ENCODE measurements around the gene TMA7. TPM values are rescaled to one million over a fixed set of nuclear protein-coding genes. Genes with fewer than 3 reads are reported as not detected.

The TMA7 gene
- total and polyA plus RNA-seq, 2 of the 13 experiments (the other 11 are each of a cell fraction or from before 2014, with no cell fraction given): 100 to 486 TPM

DNA sequence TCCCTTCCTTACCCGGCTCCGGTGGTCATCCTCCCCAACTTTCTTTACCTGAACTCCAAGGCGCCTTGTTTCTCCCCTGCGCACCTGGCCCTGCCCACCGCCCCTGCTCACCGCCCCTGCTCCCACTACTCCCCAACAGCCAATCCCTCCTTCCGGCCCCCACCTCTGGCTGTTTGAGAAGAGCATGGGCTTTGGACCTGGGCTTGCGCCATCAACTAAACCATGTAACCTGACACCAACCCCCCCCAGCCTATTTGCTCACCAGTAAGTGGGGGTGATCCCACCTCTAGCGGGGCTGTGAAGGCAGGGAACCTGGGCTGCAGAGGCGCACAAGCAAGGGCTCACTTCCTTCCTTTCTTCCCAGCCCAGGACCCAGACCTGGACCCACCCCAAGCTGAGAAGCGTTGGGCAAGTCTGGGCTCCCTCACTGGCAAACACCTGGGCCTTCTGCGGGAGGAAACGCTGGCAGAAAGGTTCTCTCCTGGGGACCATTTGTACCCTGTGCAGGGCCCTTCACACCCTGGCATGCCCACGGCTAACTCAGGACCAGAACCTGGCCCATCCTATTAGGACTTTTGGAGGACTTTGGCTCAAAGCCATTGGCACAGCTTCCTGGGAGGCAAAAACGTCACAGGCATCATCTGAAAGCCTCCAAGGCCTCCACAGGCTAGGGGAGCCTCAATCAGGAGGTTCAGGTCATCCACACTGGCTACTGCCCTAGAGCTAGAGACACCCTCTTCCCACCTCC lies 9.9 kb upstream of the TMA7 start, which contains the start of gene PLXNB1 (continued):
- TF ChIP-seq, protein P1, sequence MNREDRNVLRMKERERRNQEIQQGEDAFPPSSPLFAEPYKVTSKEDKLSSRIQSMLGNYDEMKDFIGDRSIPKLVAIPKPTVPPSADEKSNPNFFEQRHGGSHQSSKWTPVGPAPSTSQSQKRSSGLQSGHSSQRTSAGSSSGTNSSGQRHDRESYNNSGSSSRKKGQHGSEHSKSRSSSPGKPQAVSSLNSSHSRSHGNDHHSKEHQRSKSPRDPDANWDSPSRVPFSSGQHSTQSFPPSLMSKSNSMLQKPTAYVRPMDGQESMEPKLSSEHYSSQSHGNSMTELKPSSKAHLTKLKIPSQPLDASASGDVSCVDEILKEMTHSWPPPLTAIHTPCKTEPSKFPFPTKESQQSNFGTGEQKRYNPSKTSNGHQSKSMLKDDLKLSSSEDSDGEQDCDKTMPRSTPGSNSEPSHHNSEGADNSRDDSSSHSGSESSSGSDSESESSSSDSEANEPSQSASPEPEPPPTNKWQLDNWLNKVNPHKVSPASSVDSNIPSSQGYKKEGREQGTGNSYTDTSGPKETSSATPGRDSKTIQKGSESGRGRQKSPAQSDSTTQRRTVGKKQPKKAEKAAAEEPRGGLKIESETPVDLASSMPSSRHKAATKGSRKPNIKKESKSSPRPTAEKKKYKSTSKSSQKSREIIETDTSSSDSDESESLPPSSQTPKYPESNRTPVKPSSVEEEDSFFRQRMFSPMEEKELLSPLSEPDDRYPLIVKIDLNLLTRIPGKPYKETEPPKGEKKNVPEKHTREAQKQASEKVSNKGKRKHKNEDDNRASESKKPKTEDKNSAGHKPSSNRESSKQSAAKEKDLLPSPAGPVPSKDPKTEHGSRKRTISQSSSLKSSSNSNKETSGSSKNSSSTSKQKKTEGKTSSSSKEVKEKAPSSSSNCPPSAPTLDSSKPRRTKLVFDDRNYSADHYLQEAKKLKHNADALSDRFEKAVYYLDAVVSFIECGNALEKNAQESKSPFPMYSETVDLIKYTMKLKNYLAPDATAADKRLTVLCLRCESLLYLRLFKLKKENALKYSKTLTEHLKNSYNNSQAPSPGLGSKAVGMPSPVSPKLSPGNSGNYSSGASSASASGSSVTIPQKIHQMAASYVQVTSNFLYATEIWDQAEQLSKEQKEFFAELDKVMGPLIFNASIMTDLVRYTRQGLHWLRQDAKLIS (CRISPR knock-in tag; IDR thresholded peaks at IDR 0.05): no peak
- TF ChIP-seq, protein P2, sequence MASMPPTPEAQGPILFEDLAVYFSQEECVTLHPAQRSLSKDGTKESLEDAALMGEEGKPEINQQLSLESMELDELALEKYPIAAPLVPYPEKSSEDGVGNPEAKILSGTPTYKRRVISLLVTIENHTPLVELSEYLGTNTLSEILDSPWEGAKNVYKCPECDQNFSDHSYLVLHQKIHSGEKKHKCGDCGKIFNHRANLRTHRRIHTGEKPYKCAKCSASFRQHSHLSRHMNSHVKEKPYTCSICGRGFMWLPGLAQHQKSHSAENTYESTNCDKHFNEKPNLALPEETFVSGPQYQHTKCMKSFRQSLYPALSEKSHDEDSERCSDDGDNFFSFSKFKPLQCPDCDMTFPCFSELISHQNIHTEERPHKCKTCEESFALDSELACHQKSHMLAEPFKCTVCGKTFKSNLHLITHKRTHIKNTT (CRISPR knock-in tag; IDR thresholded peaks at IDR 0.05): no peak
- TF ChIP-seq HCFC1 (IDR thresholded peaks at IDR 0.05; ENCODE audit: low read depth, low read length) (no peak; the same call in 1 of the 2 replicates), PCBP2 (optimal IDR thresholded peaks at IDR 0.05; ENCODE audit: low read depth, low read length, poor library complexity, severe bottlenecking) (no peak), KIAA2018 (CRISPR knock-in tag; IDR thresholded peaks at IDR 0.05; ENCODE audit: borderline replicate concordance) (0 out of 2 replicates have a peak, but pooled peaks have one; percentile 70), KDM1A (CRISPR knock-in tag; IDR thresholded peaks at IDR 0.05) (no peak), ZNF530 (CRISPR knock-in tag; IDR thresholded peaks at IDR 0.05; ENCODE audit: low read depth) (no peak), ZNF451 (CRISPR knock-in tag; IDR thresholded peaks at IDR 0.05) (peak; percentile 79; the same call in 1 of the 2 replicates), MXD4 (CRISPR knock-in tag; IDR thresholded peaks at IDR 0.05) (peak; percentile 29; the same call in 1 of the 2 replicates), NR2F2 (IDR thresholded peaks at IDR 0.05; ENCODE audit: borderline replicate concordance, low read depth) (no peak), STAT6 (CRISPR knock-in tag; IDR thresholded peaks at IDR 0.05; ENCODE audit: borderline replicate concordance) (no peak), ZNF354B (CRISPR knock-in tag; IDR thresholded peaks at IDR 0.05) (no peak)
